Epithelial cell of proximal tubule (primary cell): Measurements from ENCODE around the gene ST6GAL2. TPM values are rescaled to one million over a fixed set of nuclear protein-coding genes. Genes with fewer than 3 reads are reported as not detected.

Source experiments
- DNase-seq: peaks from one replicate; pipeline ENCODE4 v3.0.0-alpha.2; 2011; ENCODE audit warnings: low read depth
- H3K4me3 ChIP-seq: 2 replicates; pipeline ENCODE4 v1.5.1; 2011; ENCODE audit warnings: low read depth, mild to moderate bottlenecking, low read length
- total RNA-seq: library from RNA; depleted of rRNA; stranded (reverse); fragments of >200 nt; gene quantifications from 2 replicates; pipeline ENCODE4 v1.2.3, GENCODE V29; 2015
- TF ChIP-seq, protein P1 (sequence below): conservative IDR thresholded peaks from 2 replicates; pipeline ENCODE4 v1.5.1; 2012; ENCODE audit warnings: low read depth, mild to moderate bottlenecking, low read length

Gene ST6GAL2
- total RNA-seq, 1 donor from 2014 or later, result 0.23 TPM

DNA sequence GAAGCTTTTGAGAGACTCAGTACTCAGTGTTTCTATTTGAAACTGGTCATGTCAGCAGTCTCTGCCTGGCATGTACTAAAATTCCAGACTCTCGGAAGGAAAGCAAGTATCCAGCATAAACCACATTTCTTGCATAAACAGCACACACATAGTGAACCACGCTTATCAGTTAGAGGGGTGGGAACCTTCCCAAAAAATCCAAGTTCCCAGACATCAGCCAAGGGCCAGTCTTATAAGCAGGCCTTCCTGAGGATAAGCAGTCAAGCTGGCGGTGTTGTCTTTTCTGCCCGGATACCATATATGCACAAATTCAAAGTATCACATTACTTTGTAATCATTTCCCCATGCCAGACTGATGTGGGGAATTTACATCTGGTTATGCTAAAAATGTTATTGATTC, 73.6 kb downstream of the ST6GAL2 start:
- no peak overlapping the region for H3K4me3 ChIP-seq
- TF ChIP-seq, protein P1, sequence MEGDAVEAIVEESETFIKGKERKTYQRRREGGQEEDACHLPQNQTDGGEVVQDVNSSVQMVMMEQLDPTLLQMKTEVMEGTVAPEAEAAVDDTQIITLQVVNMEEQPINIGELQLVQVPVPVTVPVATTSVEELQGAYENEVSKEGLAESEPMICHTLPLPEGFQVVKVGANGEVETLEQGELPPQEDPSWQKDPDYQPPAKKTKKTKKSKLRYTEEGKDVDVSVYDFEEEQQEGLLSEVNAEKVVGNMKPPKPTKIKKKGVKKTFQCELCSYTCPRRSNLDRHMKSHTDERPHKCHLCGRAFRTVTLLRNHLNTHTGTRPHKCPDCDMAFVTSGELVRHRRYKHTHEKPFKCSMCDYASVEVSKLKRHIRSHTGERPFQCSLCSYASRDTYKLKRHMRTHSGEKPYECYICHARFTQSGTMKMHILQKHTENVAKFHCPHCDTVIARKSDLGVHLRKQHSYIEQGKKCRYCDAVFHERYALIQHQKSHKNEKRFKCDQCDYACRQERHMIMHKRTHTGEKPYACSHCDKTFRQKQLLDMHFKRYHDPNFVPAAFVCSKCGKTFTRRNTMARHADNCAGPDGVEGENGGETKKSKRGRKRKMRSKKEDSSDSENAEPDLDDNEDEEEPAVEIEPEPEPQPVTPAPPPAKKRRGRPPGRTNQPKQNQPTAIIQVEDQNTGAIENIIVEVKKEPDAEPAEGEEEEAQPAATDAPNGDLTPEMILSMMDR, result no peak
- no peak for DNase-seq

DNA sequence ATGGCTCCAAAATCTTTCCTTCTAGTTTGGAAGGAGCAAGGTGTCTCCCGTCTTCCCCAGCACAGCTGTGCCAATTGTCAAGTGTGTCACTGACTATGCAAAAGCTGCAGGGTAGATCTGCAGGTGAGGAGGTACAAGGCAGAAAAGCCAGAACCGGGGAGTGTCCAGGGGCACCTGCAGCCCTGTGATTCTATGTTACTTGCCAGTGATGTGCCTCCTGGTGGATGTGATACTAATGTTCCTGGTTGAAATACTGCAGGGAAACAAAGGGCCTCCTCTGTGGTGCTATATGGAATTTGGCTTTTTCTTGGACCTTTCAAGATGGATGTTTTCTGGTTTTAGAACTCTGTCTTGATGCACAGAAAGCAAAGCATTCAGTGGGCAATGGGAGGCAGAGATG, 80.3 kb downstream of the ST6GAL2 start:
- H3K4me3 ChIP-seq, result no peak overlapping the region
- TF ChIP-seq, protein P1, result no peak
- DNase-seq, result no peak

DNA sequence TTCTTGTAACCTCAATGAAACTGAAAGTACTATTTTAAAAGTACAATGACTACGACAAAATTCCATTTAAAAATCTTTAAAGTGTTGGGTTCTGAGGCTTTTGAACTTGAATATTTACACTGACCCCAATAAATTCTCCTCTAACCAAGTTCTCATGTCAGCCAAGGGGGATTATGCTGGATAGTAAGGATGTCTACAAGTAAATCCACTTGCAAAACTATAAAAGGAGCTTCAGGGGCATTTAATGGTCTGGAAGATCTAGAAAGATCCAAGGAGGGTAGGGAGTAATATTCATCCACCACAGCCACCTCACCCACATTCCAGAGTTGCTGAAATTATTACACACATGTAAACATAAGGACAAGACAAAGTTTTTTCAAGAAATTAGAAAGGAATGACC, 81.8 kb downstream of the ST6GAL2 start:
- no peak overlapping the region for H3K4me3 ChIP-seq
- DNase-seq, result no peak
- TF ChIP-seq, protein P1, result no peak

DNA sequence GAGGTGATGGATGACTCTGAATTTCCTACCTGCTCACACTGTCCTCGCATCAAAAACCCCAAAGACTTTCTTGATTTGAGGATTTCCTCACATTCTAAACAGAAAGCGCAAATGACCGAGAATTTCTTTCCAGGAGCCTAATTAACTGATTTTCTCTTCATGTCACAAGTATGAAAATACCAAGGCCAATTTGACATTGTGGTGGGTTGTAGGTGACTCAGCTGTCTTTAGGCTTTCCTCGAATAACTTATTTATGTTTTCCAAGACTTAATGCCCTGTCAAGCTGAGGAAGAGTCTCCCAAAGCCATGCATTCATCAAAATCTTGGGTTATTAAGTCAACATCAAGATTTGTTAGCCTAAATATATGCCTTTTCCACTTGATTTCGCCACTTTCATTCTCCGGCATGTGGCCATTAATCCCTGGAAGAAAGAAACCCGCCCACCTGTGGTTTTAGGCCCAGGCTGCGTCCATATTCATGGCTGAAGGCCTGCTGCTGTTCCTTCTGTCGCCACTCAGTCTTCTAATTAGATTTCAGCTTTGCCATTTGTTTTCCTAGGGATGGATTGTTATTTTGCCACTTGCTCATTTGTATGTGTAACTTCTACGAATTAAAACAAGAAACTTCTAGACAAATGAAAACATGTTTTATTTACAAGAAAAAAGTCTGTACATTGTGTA, 84.9 kb downstream of the ST6GAL2 start:
- no peak for DNase-seq
- H3K4me3 ChIP-seq, result no peak overlapping the region
- TF ChIP-seq, protein P1, result no peak

DNA sequence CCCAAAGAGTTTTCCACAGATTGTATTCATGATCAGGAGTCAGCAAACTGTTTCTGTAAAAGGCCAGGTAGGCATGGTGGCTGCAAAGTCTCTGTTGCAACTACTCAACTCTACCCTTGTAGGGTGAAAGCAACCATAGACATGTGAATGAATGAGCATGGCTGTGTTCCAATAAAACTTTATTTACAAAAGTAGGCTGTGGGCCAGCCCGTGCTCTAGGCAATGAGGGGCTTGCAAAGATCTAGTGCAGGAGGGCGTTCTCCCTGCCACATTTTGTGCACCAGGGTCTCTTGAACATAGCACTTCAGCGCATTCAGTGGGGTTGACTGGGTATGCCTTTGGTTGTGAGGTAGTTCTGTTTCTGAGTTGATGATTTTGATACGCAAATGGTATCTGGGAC, 85.8 kb downstream of the ST6GAL2 start:
- no peak overlapping the region for H3K4me3 ChIP-seq
- TF ChIP-seq, protein P1, result no peak
- DNase-seq, result no peak

DNA sequence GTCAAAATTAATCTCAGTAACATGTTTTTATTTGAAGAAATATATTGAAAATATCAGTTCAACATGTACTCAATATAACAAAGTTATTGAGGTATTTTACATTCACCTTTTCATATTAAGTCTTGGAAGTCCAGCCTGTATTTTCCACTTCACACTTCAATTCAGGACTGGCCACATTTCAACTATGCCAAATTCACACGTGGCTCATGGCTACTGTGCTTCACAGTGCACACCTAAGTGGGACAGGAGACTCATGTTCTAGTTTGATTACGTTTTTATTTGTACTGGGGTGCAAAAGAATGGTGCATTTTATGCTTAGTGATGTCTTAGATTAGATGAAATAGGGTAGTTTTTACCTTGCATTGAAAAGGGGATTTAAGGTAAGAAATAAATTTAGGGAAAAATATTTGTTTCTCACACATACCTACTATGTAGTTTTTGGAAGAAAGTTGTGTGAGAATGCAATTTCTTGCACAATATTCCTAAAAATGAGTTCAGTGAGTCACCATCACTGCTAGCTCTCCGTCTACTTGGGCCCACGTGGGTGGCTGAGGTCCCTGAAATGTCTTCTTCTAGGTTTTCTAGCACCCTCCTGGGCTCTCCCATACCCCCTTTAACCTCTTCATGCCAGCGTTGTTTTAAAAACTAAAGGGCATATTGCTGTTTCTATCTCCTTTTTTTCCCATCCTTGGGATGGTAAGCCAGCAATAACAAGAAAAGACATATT, 87.0 kb downstream of the ST6GAL2 start:
- H3K4me3 ChIP-seq, result no peak overlapping the region
- no peak for DNase-seq
- TF ChIP-seq, protein P1, result no peak
